ENCODE results near the gene MPC2.
"Not testable (repeated sequence)": the region's sequence is repeated elsewhere in the genome, so short reads cannot be mapped to it uniquely, and the experiment has no call there.

MPC2 gene

DNA sequence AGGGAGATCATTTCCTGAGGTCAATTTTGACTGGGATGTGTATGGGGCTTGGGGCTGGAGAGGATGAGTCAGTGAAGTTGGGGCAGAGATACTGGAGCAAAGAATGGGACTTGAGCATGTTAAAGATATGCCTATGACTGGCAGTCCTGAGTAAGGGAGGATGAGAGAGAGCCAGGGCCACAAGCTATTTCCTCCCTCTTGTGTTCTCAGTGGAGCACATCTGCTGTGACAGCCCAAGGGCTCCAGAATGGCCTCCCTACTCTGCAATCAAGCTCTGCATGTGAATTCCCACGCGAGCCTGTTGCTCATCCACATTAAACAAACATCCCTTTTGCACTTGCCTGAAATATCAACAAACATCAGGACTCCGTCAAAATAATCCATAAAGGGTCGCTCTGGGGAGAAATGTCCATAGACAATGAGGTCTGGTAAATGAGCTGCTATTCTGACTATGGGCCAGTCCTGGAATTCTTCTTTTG lies 32.2 kb downstream of the MPC2 start:
- no peak for DNase-seq

DNA sequence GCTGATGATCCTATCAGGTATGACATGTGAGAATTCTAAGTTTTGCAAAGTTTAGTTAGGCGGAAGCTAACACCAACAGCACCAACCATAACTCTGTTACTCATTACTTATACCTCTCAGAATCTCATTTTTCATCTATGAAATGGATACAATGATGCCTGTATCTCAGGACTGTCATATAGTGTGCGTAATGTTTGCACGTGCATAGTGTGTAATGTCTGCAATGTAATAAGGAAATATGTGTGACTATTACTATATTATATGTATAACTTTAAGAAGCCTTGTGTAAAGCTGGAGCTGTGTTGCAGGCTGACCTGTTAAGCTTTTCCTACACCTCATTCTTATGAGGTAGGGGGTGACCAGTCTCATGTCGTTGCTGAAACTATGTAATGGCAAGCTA lies 36.0 kb downstream of the MPC2 start:
- DNase-seq = no peak

DNA sequence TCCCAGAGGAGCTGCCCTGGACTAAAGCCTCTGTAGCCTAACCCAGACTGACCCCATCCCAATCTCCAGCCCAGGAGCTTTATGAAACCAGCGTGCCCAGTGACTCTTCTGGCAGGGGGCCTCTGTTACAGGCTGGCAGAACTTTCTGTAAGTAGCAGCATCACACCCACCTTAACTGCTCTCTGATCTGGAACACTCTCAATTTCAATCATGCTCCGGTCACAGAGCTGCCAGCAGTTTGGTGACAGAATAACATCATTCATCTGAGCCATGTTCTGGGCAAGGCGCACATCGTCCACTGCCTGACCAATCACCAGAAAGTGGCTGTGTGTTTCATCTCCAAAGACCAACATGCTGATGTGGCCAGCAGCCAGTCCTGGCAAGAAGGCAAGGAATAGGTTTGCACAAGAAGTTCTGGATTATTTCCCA lies 37.6 kb downstream of the MPC2 start:
- no peak for DNase-seq

DNA sequence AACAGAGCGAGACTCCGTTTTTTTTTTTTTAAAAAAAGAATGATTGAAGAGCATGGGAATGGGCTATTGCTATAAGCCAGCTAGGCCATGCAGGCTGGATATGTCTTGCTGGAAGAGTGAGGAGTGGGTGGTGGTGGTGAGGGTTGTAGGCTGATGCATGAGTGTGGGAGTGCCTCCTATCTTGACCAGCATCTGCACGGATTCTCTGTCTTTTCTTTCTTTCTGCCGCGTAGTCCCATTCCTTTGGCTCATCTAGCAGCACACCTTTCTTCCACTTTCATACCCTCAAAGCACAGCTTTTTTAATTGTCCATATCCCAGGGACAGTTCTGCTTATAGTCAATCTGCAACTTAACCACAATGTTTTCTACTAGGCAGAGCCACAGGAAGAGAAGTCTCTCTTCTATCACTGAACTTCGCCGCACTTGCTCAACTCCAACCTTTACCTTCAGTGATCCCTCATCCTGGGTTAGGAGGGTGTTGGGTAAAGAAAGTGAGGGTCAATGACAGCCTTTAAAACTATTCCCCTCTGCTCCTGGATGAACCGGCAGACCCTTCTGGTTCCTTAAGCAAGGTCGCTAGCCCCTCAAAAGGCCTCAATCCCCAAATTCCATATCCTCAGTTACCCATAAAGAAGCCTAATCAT lies 38.2 kb downstream of the MPC2 start:
- DNase-seq = no peak

DNA sequence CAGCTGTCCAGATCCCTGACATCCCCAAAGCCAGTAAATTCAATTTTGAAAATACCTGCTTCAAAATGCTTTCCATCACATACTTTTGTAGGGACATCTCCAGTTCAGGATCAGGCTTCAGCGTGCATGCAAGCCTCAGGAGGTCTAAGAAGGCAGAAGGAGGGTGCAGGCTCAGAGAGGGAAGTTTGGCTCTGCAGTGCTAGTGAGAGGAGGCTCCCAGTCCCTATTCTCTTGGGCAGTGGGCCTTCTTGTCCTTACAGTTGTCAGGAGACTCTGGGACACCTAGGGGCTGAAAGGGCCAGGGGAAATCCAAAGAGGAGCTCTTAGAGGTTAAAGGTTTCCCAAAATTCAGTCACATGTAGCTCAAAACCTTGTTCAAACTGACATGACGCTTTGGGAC lies 43.1 kb downstream of the MPC2 start:
- no peak for DNase-seq

DNA sequence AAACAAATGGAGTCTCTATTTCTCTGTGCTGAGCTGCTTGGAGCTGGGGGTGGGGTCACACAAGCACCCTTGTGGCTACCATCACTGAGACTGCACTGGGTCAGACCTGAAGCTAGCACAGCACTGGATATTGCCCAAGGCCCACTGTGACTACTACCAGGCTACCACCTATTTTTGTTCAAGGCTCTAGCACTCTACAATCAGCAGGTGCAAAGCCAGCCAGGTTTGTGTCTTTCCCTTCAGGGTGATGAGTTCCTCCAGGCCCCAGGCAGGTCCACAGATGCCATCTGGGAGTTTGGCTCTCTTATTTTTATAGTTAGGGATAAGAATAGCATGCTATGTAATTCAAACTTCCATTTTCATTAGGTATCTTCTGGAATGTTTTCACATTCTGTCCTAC lies 46.5 kb downstream of the MPC2 start:
- DNase-seq = no peak

DNA sequence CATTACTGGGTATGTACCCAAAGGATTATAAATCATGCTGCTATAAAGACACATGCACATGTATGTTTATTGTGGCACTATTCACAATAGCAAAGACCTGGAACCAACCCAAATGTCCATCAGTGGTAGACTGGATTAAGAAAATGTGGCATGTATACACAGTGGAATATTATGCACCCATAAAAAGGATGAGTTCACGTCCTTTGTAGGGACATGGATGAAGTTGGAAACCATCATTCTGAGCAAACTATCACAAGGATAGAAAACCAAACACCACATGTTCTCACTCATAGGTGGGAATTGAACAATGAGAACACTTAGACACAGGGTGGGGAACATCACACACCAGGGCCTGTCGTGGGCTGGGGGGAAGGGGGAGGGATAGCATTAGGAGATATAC lies 49.7 kb downstream of the MPC2 start:
- DNase-seq = not testable (repeated sequence)

DNA sequence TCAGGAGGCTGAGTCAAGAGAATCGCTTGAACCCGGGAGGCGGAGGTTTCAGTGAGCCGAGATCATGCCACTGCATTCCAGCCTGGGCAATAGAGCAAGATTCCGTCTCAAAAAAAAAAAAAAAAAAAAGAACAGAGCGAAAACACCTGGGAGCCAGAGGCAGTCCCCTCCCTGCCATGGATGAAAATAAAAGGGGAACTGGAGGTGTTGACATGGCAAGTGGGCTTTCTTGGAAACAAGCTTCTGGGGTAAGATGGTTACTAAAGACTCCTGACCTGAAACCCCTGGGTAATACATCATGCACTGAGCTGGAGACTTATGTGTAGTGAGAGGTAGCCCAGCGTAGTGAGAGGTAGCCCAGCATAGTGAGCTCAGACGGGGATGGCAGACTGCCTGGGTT lies 54.5 kb downstream of the MPC2 start:
- no peak for DNase-seq

DNA sequence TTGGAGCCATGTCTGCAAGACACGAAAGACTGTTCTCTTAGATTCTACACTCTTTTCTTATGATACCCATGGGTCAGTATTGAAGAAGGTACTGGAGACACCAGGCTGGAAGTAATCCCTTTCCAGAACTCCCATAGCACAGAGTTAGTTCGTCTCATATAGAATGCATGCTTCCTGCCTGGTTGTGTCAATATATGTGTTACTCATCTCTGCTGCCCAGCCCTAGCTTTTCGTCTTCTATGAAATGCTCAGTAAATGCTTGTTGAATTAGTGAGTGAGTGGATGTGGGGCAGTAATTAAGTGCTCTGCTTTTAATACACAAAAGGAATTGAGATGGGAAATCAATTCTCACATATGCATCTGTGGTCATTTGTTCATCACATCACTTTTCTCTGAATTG lies 55.1 kb downstream of the MPC2 start:
- DNase-seq = no peak

DNA sequence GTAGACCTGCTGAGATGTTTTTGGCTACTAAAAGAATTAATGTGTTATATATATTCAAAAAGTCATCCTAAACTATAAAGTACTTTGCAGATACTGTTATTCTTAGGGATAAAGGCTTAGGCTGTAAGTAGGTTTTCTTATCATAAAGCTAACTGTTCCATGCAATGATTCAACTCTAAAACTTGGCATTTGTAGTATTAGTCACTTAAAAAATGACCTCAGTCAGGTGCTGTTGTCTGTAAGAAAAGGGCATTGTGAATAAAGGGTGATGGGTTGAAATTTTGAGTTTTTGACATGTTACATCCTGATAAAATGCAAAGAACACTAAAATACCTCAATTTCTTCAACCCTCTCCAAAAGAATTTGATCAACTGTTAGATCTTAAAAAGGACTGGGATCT lies 55.8 kb downstream of the MPC2 start:
- no peak for DNase-seq

DNA sequence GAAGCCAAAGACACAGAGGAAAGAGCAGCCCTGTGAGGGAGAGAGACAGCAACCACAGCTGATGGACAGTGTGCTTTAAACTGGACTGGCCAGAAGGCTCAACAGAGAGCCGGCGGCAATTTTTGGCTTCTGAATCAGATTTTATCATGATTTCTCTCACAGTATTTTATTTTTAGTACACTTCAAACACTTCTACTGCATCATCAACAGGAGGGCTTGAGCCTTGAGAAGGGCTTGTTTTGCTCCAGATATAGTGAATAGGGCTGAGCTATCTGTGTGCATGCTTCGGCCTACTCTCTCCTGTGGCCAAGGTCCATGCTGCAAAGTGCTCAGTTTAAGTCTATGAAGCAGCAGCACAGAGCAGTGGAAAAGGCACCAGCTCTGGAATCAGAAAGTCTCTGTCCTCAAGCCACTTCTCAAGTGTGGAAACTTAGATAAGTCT lies 56.3 kb downstream of the MPC2 start:
- no peak for DNase-seq

DNA sequence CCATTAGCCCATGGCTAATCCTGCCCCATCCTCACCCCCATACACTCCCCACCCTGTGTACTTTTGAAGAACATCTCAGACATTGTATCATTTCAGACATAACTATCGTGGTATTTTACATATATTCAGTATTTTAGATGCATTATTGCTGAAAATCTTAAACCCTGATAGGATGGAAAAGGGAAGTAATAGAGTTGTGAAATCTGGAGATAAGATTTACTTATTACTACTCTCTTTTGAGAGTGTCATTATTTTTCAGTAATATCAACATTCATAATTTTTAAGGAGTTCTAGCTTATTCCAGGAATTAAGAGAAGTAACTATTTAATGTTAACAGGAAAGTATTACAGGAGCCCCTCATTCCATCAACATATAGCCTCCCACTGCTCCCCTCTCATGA lies 57.4 kb downstream of the MPC2 start:
- no peak for DNase-seq

DNA sequence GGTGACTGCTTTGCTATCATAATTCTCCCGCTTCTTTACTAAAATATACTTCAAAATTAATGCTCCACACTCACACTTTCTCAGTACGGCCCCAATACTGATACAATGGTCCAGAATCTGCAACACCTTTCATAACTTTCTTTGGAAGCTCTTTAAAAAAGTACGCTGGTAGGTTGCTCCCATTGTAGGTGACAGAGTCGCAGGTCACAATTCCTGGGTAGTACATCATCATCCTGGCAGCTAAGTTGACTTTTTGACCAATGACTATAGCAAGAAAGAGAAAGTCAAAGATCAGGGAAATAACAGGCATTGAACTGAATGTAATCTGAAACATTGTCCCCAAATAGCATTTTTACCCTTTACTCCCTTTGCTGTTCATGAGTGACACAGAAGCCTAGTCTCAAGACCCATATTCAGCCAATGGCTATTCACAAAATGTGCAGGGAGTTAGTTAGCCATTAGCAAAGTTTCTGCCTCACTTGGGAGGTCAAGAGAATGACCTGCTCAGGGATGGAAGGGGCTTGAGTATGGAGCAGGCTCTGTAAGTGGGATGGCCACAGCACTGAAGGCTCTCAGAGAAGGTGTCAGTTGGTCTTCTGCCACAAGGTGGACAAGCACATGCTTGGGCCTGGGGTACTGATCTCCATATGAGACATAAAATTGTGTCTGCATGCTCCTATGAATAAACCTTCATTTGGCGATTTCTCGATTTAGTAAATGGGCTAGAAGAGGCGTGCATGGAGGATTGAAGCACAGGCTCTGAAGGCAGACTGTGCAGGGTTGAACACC lies 58.3 kb downstream of the MPC2 start:
- DNase-seq = no peak

DNA sequence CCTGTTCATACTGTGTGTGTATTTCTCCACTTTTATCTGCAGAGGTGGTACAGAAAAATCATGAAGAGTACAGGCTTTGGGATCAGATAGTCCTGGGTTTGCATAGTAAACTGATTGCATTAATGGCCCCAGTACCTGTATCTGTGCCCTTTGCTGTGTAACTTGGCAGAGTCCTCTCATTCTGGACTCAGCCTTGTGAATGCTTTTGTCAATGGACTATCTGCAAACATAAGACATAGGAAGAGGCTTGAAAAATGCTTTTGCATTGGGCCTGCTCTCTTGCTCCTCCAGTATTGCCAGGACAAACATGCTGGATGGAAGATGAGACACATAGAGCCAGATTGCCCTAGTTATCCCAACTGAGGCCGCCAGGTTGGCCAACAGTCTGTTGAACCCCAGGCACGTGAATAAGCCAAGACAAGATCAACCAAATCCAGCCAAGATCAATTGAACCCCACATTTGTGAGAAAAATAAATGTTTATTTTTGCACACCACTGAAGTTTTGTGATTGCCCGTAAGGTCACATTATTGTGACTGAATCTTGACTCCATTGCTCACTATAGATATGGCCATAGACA lies 60.2 kb downstream of the MPC2 start:
- DNase-seq = no peak

DNA sequence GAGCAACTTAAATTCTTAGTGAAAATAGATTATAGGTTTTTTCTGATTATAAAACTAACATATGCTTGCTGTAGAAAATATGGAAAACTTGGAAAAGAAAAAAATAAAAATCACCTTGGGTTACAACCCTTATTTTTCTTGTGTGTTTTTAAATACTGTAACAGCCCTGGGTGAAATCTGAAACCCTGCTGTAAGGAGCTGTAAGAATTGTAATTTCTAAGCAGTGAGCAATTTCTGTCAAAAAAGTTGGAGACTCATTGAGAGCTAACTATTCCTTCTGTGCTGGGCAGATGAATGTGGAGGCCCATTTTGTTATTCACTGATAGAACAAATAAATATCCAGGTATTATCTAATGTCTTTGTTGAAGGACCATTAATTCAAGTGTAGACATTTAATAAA lies 65.5 kb downstream of the MPC2 start:
- no peak for DNase-seq

DNA sequence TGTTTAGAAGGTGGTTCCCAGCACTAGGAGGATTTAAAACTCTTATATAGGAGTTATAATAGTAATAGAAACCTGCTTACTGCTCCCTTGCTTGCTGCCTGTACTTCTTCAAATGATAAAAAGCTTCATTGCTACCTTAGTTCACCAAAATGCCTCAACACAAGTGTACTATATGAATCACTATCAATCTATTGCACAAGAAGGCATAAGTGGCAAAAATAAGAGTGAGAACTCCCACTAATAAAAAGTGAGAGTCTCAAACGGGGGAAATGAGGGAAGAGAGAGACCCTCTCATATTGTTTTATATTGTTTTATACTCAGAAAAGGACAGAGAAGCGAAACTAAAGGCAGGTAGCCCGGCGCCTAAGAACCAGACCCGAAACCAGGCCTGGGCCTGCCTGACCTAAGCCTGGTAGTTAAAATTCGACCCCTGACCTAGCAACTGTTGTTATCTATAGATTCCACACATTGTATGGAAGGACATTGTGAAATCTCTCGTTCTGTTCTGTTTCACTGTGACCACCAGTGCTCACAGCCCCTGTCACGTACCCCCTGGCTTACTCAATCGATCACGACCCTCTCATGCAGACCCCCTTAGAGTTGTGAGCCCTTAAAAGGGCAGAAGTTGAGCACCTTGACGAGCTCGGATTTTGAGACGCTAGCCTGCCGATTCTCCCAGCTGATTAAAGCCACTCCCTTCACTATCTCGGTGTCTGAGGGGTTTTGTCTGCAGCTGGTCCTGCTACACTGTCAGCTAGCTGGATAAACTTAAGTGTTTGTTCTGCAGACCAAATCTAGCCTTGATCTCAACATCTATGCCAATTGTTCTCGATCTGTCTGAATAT lies 67.5 kb downstream of the MPC2 start:
- DNase-seq = not testable (repeated sequence)

DNA sequence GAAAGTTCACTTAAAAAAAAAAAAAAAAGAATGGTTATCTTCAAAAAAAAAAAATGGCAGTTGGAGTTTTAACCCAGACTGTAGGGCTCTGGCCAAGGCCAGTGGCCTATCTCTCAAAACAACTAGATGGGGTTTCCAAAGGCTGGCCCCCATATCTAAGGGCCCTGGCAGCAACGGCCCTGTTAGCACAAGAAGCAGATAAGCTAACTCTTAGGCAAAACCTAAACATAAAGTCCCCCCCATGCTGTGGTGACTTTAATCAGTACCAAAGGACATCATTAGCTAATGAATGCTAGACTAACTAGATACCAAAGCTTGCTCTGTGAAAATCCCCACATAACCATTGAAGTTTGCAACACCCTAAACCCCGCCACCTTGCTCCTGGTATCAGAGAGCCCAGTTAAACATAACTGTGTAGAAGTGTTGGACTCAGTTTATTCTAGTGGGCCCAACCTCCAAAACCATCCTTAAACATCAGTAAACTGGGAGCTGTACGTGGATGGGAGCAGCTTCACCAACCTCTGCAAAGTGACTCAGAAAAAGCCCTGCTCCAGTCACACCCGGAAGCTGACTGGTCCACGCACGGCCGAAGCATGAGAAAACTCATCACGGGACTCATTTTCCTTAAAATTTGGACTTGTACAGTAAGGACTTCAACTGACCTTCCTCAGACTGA lies 70.0 kb downstream of the MPC2 start:
- not testable (repeated sequence) for DNase-seq
